Fibroblast of lung (primary cell): ENCODE measurements around the gene SUPT16H.

Experiments
- CTCF ChIP-seq, 2 donors: IDR thresholded peaks in 1 of 2; conservative IDR thresholded peaks in 1 of 2; 1 replicate in 1 of 2; 2 replicates in 1 of 2; pipeline ENCODE4 v1.5.1; 2011 to 2012; ENCODE audit warnings: low read length in 2 of 2, control low read depth in 1 of 2, inconsistent platforms in 1 of 2, low read depth in 1 of 2, mild to moderate bottlenecking in 1 of 2
- EZH2 ChIP-seq: IDR thresholded peaks from 2 replicates; pipeline ENCODE4 v1.5.1; 2012; ENCODE audit warnings: low read length, control low read depth, mild to moderate bottlenecking; ENCODE audit errors: missing control alignments

GRCh38 chr14:21343035-21343794 is 40.6 kb downstream of the SUPT16H start:
- TF ChIP-seq CTCF (conservative IDR thresholded peaks at IDR 0.05 in 1 of 2, IDR thresholded peaks at IDR 0.05 in 1 of 2; ENCODE audit: low read depth in 1 of 2, low read length in 2 of 2) (no peak), EZH2 (no peak)
